Uterus (tissue), 4 donors: Measurements from ENCODE around the gene MIPOL1. TPM values are rescaled to one million over a fixed set of nuclear protein-coding genes. Genes with fewer than 3 reads are reported as not detected.

Source experiments
- DNase-seq, 2 donors: peaks; one replicate each; pipeline ENCODE4 v3.0.0-alpha.2; 2019 to 2020
- H3K27ac ChIP-seq, 2 donors: fragments of 200-600 bp; sonication (generic); 1 replicate in 1 of 2; 2 replicates in 1 of 2; pipeline ENCODE4 v1.5.1; 2016 to 2018
- H3K27me3 ChIP-seq, 2 donors: fragments of 200-600 bp; sonication (generic); one replicate each; pipeline ENCODE4 v1.5.1; 2018 to 2019; ENCODE audit warnings: control low read depth in 1 of 2
- H3K36me3 ChIP-seq, 2 donors: fragments of 200-600 bp; sonication (generic); one replicate each; pipeline ENCODE4 v1.5.1; 2019; ENCODE audit warnings: control low read depth in 1 of 2
- H3K4me1 ChIP-seq, 2 donors: fragments of 200-600 bp; sonication (generic); one replicate each; pipeline ENCODE4 v1.5.1; 2018 to 2019; ENCODE audit warnings: control low read depth in 1 of 2
- H3K4me3 ChIP-seq, 2 donors: fragments of 200-600 bp; sonication (generic); 1 replicate in 1 of 2; 2 replicates in 1 of 2; pipeline ENCODE4 v1.5.1; 2018 to 2019; ENCODE audit warnings: mild to moderate bottlenecking in 1 of 2
- H3K9me3 ChIP-seq, 2 donors: fragments of 200-600 bp; sonication (generic); one replicate each; pipeline ENCODE4 v1.5.1; 2019; ENCODE audit warnings: control low read depth in 1 of 2
- CTCF ChIP-seq, 4 experiments: fragments of 200-600 bp in 2 of 4; fragments of 450-650 bp in 2 of 4; sonication (generic) in 2 of 4; IDR thresholded peaks; one replicate each; pipeline ENCODE4 v1.5.1; 2016 to 2019; ENCODE audit warnings: antibody characterized with exemption in 4 of 4, mild to moderate bottlenecking in 2 of 4, moderate library complexity in 1 of 4
- POLR2A ChIP-seq, 2 donors: fragments of 450-650 bp; IDR thresholded peaks; one replicate each; pipeline ENCODE4 v1.6.1; 2016; ENCODE audit warnings: antibody characterized with exemption in 2 of 2, mild to moderate bottlenecking in 1 of 2, moderate library complexity in 1 of 2
- intact Hi-C: fragments of 100-400 bp; cut with DNase I; formaldehyde crosslinking; loops from one replicate; pipeline ENCODE4 v1.15.1; 2023; ENCODE audit warnings: low total_unique reads
- total RNA-seq, 4 donors: library from RNA; depleted of rRNA in 3 of 4; stranded (reverse); fragments of >200 nt in 3 of 4; gene quantifications; one replicate each; pipeline versions ENCODE4 v1.1.0 to v1.2.4, GENCODE V29; 2014 to 2023
- donor health status: DM: yes; HTN: yes; CAD: no.

MIPOL1 gene
- total RNA-seq, 4 donors from 2014 or later = 22.8 to 52.1 (median 39.4) TPM

- TF ChIP-seq CTCF (IDR thresholded peaks at IDR 0.05) = no peak
- TF ChIP-seq POLR2A (IDR thresholded peaks at IDR 0.05) = no peak
- no peak for DNase-seq
- Histone ChIP-seq H3K36me3 (no peaks in the 10 kb centered on the region), H3K4me1 (no peaks in the 10 kb centered on the region), H3K4me3 (no peak overlapping the region), H3K27me3 (no peaks in the 10 kb centered on the region), H3K27ac (no peak overlapping the region), H3K9me3 (no peaks in the 10 kb centered on the region)
- intact Hi-C loops = no loop called here
These were observed 346.7 kb downstream of the MIPOL1 start for GRCh38 chr14:37544407-37544806.

- TF ChIP-seq POLR2A (IDR thresholded peaks at IDR 0.05) = no peak
- TF ChIP-seq CTCF (IDR thresholded peaks at IDR 0.05) = no peak
- Histone ChIP-seq H3K27me3 (no peaks in the 10 kb centered on the region), H3K36me3 (no peaks in the 10 kb centered on the region), H3K4me3 (no peak overlapping the region), H3K4me1 (no peaks in the 10 kb centered on the region), H3K27ac (no peak overlapping the region), H3K9me3 (no peaks in the 10 kb centered on the region)
- intact Hi-C loops = no loop called here
- no peak for DNase-seq
These were observed 347.4 kb downstream of the MIPOL1 start for GRCh38 chr14:37545174-37545573.

GRCh38 chr14:37546621-37547447 lies 349.1 kb downstream of the MIPOL1 start:
- Histone ChIP-seq H3K27ac (no peak overlapping the region), H3K27me3 (no peaks in the 10 kb centered on the region), H3K4me1 (no peaks in the 10 kb centered on the region), H3K4me3 (no peak overlapping the region), H3K36me3 (no peaks in the 10 kb centered on the region), H3K9me3 (no peaks in the 10 kb centered on the region)
- TF ChIP-seq CTCF (IDR thresholded peaks at IDR 0.05) (no peak), POLR2A (IDR thresholded peaks at IDR 0.05) (no peak)
- intact Hi-C loops = no loop called here
- DNase-seq = no peak

- Histone ChIP-seq H3K4me3 (no peak overlapping the region), H3K27ac (no peak overlapping the region), H3K36me3 (no peaks in the 10 kb centered on the region), H3K27me3 (no peaks in the 10 kb centered on the region), H3K4me1 (no peaks in the 10 kb centered on the region), H3K9me3 (peaks cover 0 to 10% of the 10 kb centered on the region in 2 donors)
- TF ChIP-seq POLR2A (IDR thresholded peaks at IDR 0.05) (no peak), CTCF (IDR thresholded peaks at IDR 0.05) (no peak)
- DNase-seq = no peak
- intact Hi-C loops = no loop called here
These were observed 352.8 kb downstream of the MIPOL1 start for GRCh38 chr14:37550511-37550910.

- H3K4me3 ChIP-seq = no peak overlapping the region
- H3K9me3 ChIP-seq = peaks cover 0 to 10% of the 10 kb centered on the region in 2 donors
- intact Hi-C loops = no loop called here
- DNase-seq = no peak
- TF ChIP-seq CTCF (IDR thresholded peaks at IDR 0.05) (no peak), POLR2A (IDR thresholded peaks at IDR 0.05) (no peak)
- no peaks in the 10 kb centered on the region for H3K36me3 ChIP-seq
- H3K27me3 ChIP-seq = no peaks in the 10 kb centered on the region
- H3K4me1 ChIP-seq = no peaks in the 10 kb centered on the region
- no peak overlapping the region for H3K27ac ChIP-seq
These were observed 353.4 kb downstream of the MIPOL1 start for GRCh38 chr14:37551119-37551518.
